ENCODE results near the gene CNIH3. TPM values are rescaled to one million over a fixed set of nuclear protein-coding genes. Genes with fewer than 3 reads are reported as not detected.

Gene CNIH3
- total RNA-seq, 1 experiment from 2014 or later: 4.2 TPM

DNA sequence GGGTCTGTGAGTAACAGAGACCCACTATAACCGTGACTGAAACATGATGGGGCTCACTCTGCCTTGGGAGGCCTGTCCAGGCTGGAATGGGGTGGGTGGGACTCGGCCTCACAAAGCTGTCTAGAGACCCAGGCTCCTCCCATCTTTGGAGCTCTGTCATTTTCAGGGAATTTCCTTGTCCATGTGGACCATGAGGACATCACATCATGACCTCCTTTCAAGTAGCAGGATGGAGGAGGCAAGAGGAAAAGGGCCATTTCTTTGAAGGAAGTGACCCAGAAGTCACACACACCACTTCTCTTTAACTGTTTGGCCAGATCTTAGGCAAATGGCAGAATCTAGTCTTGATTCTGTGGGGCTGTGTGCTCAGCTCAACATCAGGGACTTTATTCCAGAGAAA, 79.9 kb downstream of the CNIH3 start:
- no peak overlapping the region for H3K9ac ChIP-seq (ENCODE audit: extremely low read depth, insufficient read length, low read length)
- H3K4me1 ChIP-seq (ENCODE audit: insufficient read depth, low read length): no peaks in the 10 kb centered on the region
- no peak overlapping the region for H2AK5ac ChIP-seq (ENCODE audit: insufficient read length, low read length)
- no peak overlapping the region for H3K4me2 ChIP-seq (ENCODE audit: insufficient read depth, insufficient read length, low read length)
- no peak overlapping the region for H4K91ac ChIP-seq (ENCODE audit: insufficient read length, low read depth, low read length)
- no peaks in the 10 kb centered on the region for H3K27me3 ChIP-seq (ENCODE audit: insufficient read depth, low read length)
- no peaks in the 10 kb centered on the region for H4K20me1 ChIP-seq (ENCODE audit: control insufficient read depth, insufficient read depth, insufficient read length)
- no peak overlapping the region for H3K18ac ChIP-seq (ENCODE audit: insufficient read length, low read depth, low read length)
- Mint-ChIP-seq H3K36me3 (ENCODE audit: insufficient read depth in 1 of 3, low read depth in 3 of 3) (no peaks in the 10 kb centered on the region; a peak in 1 of 7 replicates), H3K4me3 (no peak overlapping the region), H3K9me3 (no peaks in the 10 kb centered on the region), H3K4me1 (peaks cover 10 to 12% of the 10 kb centered on the region in 2 experiments), H3K27me3 (ENCODE audit: low read depth) (no peaks in the 10 kb centered on the region), H3K27ac (no peak overlapping the region; a peak in 1 of 7 replicates)
- H4K5ac ChIP-seq (ENCODE audit: insufficient read length, low read depth, low read length): no peak overlapping the region
- no peak overlapping the region for H3K27ac ChIP-seq (ENCODE audit: insufficient read length, low read depth, low read length)
- H3K79me1 ChIP-seq (ENCODE audit: insufficient read depth, low read depth, low read length, poor library complexity, severe bottlenecking): no peaks in the 10 kb centered on the region
- WGBS (ENCODE audit: extremely low coverage, insufficient read length, low lambda C conversion rate): no CpG with 5 or more reads among the region's 2 CpGs
- no peak overlapping the region for H3K4ac ChIP-seq (ENCODE audit: low read depth, low read length)
- no peak overlapping the region for H2BK15ac ChIP-seq (ENCODE audit: low read depth, low read length)
- H2BK5ac ChIP-seq (ENCODE audit: insufficient read length, low read length): no peak overlapping the region
- H3T11ph ChIP-seq (ENCODE audit: low read length): no peak overlapping the region
- no peaks in the 10 kb centered on the region for H3K79me2 ChIP-seq (ENCODE audit: insufficient read depth, low read length)
- H3K14ac ChIP-seq (ENCODE audit: insufficient read depth, low read length): no peak overlapping the region
- no peaks in the 10 kb centered on the region for H3K9me3 ChIP-seq (ENCODE audit: control insufficient read depth, low read depth, low read length)
- H4K8ac ChIP-seq (replicated peaks; ENCODE audit: insufficient read length, low read depth, low read length): no peak overlapping the region
- no peak overlapping the region for H2BK12ac ChIP-seq (ENCODE audit: insufficient read length, low read depth, low read length)
- H3K56ac ChIP-seq (ENCODE audit: insufficient read length, low read depth, low read length): no peak overlapping the region
- no peak overlapping the region for H2AFZ ChIP-seq (ENCODE audit: low read length)
- TF ChIP-seq, protein P1, sequence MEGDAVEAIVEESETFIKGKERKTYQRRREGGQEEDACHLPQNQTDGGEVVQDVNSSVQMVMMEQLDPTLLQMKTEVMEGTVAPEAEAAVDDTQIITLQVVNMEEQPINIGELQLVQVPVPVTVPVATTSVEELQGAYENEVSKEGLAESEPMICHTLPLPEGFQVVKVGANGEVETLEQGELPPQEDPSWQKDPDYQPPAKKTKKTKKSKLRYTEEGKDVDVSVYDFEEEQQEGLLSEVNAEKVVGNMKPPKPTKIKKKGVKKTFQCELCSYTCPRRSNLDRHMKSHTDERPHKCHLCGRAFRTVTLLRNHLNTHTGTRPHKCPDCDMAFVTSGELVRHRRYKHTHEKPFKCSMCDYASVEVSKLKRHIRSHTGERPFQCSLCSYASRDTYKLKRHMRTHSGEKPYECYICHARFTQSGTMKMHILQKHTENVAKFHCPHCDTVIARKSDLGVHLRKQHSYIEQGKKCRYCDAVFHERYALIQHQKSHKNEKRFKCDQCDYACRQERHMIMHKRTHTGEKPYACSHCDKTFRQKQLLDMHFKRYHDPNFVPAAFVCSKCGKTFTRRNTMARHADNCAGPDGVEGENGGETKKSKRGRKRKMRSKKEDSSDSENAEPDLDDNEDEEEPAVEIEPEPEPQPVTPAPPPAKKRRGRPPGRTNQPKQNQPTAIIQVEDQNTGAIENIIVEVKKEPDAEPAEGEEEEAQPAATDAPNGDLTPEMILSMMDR (conservative IDR thresholded peaks at IDR 0.05): no peak
- no peak overlapping the region for H3K23ac ChIP-seq (ENCODE audit: insufficient read length, low read depth, low read length)
- no peaks in the 10 kb centered on the region for H3K23me2 ChIP-seq (ENCODE audit: insufficient read length, low read depth, low read length, poor library complexity, severe bottlenecking)
- no peak for DNase-seq
- no peak overlapping the region for H2BK20ac ChIP-seq (ENCODE audit: low read depth, low read length, poor library complexity, severe bottlenecking)
- H2BK120ac ChIP-seq (ENCODE audit: low read depth, low read length, poor library complexity, severe bottlenecking): no peak overlapping the region
